OCI-LY3 (cell line): ENCODE results near the gene KCNAB3.

Experiments used
- CTCF ChIP-seq: fragments of 200-600, 300-600 bp; sonication (generic); IDR thresholded peaks from 2 replicates; pipeline ENCODE4 v1.5.1; 2014; ENCODE audit warnings: antibody characterized with exemption, low read length, low read depth
- EZH2phosphoT487 ChIP-seq: fragments of 200-600 bp; shearing (Covaris generic); IDR thresholded peaks from 2 replicates; pipeline ENCODE4 v1.6.1; 2018; ENCODE audit warnings: antibody characterized with exemption, mixed run types, low read depth

- TF ChIP-seq CTCF (no peak), EZH2phosphoT487 (no peak)
Observed at GRCh38 chr17:7930841-7931631, 1.4 kb upstream of the KCNAB3 start.
